Hematopoietic multipotent progenitor cell treated with erythropoietin and hydrocortisone succinate and interleukin-3 and kit ligand, for 4 days (in vitro differentiated cells): ENCODE data around the gene GLG1.
"Not testable (repeated sequence)": the region's sequence is repeated elsewhere in the genome, so short reads cannot be mapped to it uniquely, and the experiment has no call there.

Experiments
- DNase-seq: peaks from one replicate; pipeline ENCODE4 v3.0.0-alpha.2; 2015

The GLG1 gene

GRCh38 chr16:74606521-74607309, at the start of gene GLG1:
GLG1 (minus strand) TSS chr16:74607114; CDS start chr16:74607094, 20 bp downstream.
- peak; percentile 96 for DNase-seq

- DNase-seq = no peak
Observed at GRCh38 chr16:74654536-74655050, 47.7 kb upstream of the GLG1 start.

DNA sequence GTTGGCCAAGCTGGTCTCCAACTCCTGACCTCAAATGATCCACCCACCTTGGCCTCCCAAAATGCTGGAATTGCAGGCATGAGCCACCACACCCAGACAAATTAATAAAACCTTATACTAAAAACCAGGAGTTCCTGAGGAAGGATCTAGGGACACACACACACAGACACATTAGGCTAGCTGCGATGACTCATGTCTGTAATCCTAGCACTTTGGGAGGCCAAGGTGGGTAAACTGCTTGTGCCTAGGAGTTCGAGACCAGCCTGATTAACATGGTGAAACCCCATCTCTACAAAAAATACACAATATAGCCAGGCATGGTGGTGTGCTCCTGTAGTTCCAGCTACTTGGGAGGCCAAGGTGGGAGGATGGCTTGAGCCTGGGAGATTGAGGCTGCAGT, 46.0 kb upstream of the GLG1 start:
- not testable (repeated sequence) for DNase-seq

GRCh38 chr16:74652249-74652648, 45.3 kb upstream of the GLG1 start:
- peak; percentile 22 for DNase-seq

- no peak for DNase-seq
Observed at GRCh38 chr16:74651841-74652240, 44.9 kb upstream of the GLG1 start.

DNA sequence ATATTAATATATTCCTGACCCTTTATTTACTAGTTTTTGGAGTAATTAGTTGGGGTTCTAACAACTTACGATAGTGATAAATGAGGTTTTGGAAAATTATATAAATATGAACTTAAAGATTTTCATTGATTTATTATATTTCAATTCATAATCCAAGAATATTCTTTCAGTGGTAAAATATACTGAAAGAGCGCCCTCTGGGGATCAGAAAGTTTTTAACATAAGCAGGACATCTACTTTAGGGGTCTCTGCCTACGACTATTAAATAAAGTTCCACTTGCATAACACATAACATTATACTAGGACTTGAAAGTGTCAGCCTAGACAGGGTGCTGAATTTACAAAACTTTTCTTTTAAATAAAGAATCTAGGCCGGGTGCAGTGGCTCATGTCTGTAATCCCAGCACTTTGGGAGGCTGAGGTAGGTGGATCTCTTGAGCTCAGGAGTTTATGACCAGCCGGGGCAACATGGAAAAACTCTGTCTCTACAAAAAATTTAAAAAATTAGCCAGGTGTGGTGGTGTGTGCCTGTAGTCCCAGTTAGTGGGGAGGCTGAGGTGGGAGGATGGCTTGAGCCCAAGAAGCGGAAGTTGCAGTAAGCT, 44.2 kb upstream of the GLG1 start:
- peak; percentile 56 for DNase-seq

GRCh38 chr16:74649839-74650504, 43.1 kb upstream of the GLG1 start:
- DNase-seq = no peak

GRCh38 chr16:74641969-74642368, 35.1 kb upstream of the GLG1 start:
- no peak for DNase-seq

DNA sequence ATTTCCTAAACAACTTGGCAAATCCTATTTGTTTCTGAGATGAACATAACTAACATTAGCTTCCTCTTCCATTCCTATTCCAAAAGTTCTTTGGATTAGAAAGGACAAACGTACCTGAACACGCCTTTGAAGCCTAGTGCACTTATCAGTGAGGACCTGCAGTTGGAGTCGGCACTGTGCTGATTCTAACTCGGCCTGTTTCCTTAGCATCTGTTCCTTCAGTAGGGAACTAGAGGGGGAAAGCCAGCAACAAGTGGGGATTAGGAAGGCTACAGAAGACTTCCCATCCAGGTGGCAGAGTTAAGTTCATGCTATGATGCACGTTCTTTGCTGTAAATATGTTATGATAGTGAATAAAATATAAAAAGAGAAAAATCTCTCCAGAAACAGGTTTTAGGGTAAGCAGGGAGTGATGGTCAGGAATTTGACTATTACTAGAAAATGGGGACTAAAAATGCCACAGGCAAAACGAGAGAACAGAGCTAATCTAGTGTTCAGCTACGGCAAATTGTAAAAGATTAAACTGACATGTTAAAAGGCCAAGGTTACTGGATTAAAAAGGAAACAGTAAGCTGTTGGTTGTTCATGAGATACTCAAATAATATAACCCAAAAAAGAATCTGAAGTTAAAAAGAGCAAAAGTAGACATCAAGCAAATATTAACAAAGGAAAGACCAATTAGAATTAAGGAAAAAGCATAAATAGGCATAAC, 31.0 kb upstream of the GLG1 start:
- DNase-seq = no peak

- no peak for DNase-seq
Observed at GRCh38 chr16:74635303-74635702, 28.4 kb upstream of the GLG1 start.

- no peak for DNase-seq
Observed at GRCh38 chr16:74633686-74634085, 26.8 kb upstream of the GLG1 start.

DNA sequence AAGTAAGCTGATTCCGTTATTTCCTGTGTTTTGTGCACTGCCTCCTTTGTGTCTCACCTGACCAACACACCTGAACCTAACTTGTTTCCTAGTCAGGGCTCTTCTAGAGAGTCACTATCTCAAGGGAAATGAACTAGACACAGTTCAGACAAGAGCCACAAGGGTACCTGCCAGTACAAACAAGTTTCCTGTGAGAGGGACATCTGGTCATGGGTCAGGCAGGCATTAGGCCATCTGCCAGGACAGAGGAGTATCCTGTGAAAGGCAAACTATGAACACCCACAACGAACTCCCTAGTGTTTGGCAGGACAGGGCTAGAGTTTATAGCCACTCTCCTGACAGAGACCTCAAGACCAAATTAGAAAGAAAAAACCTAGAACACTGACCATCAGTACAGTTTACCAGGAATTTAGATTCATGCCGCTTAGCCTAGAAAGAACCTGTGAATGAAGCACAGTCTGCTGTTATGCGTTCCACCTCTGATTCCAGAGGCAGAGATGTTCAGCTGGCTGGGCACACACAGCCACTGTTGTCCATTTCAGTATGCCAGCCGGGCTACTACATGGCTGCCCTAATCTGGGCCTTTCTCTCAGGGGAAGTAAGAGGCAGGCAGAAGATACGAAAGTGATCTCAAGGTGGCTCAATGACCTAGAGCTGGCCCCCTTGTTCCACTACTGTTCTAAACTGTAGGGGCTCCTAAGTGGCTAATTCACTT, 20.7 kb upstream of the GLG1 start:
- no peak for DNase-seq

GRCh38 chr16:74626741-74627416, 20.0 kb upstream of the GLG1 start:
- no peak for DNase-seq

DNA sequence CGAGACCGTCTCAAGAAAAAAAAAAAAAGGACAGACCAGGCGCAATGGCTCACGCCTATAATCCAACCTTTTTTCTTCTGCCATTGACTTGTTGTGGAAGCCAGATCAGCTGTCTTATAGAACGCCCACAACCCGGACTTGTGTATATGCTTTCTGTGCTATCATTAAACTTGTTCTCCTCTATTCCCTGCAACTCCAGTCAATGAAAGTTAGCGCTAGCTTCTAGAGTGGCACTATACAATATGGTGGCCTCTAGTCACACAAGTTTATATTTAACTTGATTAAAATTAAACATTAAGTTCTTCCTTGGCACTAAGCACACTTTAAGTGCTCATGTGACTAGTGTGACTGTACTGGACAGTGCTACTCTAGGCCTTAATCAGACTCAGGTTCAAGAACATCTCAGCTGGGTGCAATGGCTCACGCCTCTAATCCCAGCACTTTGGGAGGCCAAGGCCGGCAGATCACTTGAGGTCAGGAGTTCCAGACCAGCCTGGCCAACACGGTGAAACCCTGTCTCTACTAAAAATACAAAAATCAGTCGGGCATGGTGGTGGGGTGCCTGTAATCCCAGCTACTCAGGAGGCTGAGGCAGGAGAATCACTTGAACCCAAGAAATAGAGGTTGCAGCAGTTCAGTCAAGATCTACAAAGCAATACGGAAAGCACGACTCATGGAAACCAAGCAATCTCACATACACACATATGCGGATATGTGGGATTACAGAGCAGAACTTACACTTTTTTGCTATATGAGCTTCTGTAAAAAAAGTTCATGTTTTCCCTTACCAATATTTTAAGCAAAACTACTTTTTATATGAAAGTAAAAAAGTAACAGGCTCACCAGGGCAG, 18.8 kb upstream of the GLG1 start:
- DNase-seq = no peak

- no peak for DNase-seq
Observed at GRCh38 chr16:74623839-74624235, 16.9 kb upstream of the GLG1 start.

- peak; percentile 73 for DNase-seq
Observed at GRCh38 chr16:74623214-74623838, 16.4 kb upstream of the GLG1 start.

DNA sequence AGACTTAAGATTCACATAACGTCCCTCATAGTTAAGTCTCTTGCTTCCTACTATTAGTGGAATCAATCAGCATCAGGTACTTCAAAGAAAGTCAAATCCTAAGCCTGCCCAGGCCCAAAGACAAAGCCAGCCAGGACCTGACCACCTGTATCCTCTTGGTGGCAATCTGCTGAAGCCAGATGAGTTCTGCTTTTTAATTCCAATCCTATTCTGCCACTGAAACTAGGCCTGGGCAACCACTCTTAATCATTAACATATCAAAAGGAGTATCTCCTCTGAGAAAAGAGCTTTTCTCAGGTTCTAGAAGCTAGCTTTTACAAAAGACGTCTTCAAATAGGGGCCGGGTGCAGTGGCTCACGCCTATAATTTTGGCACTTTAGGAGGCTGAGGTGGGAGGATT, 15.1 kb upstream of the GLG1 start:
- no peak for DNase-seq

DNA sequence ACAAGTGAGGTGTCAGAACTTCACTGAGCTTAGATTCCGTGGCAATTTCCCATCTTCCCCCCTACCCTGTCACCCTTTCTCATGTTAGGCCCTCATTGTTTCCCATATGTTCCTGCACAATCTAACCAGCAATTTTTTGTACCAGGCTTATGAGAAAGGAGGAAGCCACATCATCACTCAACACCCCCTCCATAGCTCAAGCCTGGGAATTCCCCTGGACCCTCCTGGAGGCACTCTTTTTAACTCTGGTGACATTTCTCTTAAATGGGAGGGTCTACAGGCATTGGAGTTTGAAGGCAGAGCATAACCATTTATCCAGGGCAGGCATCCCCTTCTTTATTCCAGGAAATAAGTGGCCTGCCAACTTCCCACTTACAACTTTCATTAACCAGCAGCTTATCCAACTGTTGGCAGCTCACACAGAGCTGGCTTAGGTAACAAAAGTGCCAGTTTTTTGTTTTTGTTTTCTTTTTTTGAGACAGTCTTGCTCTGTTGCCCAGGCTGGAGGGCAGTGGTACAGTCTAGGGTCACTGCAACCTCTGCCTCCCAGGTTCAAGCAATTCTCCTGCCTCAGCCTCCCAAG, 10.4 kb upstream of the GLG1 start:
- no peak for DNase-seq

DNA sequence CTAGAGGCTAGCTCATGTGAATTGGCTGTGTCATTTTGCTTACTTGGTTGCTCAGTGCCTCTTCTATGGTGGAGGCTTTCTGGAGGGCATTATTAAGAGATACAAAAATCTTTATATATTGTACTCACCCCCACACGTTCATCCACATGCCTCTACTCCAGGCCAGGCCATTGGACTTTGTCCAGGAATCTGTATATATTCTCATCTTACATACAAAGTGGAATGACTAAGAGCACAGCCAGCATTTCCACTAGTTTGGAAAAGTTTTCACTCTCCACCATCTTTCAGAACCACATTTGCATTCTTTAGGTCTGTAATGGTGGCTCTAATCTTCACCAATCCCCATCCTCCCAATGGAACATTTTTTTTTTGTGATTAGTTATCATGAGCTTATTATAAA, 4.8 kb upstream of the GLG1 start:
- no peak for DNase-seq

GRCh38 chr16:74608944-74609343, 2.0 kb upstream of the GLG1 start:
- DNase-seq = peak; percentile 91
